Articular chondrocyte of knee joint (primary cell): ENCODE results near the gene CTXND1. TPM values are rescaled to one million over a fixed set of nuclear protein-coding genes. Genes with fewer than 3 reads are reported as not detected.

Experiments used
- total RNA-seq: library from RNA; depleted of rRNA; stranded (reverse); fragments of >200 nt; gene quantifications from 2 replicates; pipeline ENCODE4 v1.2.3, GENCODE V29; 2012

The CTXND1 gene
- not detected in 2 replicates for total RNA-seq

DNA sequence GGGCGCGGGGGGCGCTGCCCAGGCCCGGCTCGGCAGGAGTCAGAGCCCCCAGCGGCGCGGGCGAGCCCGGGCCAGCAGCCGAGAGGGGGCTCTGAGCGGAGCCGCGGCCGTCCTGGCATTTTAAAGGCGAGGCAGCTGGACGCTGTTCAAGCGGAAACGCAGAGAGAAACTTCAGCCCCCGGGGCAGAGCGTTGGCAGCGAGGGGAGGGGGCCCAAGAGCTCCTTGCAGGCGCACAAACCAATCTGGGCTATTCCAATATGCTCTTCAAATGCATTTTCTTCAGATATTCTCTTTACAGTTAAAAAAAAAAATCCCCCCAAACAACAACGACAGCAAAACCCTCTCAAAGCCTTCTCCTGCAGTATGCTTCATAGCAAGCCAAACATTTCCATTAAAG lies at the start of gene CTXND1:
Gene CTXND1, minus strand, starts transcription at position 93 of the 398 bp plus-strand sequence. CDS start 50,264 bp downstream, outside the sequence.

DNA sequence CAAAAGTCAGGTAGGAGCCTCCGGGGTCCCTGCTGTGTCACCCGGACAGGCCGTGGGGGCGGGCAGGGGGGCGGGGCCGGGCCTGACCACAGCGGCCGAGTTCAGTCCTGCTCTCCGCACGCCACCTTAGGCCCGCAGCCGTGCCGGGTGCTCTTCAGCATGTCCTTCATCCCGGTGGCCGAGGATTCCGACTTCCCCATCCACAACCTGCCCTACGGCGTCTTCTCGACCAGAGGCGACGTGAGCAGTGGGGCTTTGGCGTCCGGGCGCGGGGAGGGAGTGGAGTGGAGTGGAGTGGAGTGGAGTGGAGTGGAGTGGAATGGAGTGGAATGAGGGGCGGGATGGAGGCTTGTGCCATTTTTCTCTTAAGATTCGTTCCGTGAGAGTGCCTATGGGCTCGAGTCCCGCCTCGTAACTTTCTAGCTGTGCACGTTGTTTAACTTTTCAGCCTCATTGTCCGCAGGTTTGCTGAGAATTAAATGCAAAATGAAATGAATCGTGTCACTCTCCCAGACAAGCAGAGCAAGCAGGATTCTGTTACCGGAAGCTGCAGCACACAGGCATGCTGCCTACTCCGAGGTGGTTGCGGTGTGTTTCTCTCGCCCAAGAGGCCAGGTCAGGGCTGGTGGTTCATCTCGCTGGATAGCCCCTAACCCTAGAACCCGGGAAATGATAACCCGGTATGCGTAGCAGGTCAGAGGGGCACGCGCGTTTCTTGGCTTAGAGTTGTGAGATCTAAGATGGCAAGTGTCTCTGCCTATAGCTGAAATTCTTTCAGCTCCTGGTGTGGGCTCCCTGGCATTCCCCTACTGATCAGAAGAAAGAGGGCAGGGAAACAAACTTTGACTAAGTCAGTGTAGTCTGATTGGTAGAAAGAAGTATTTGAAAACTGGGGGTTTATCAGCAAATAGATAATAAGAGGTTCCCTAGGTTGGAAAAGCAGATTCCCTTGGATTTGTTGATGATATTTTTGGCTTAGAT lies 98.8 kb downstream of the CTXND1 start, which contains the start of gene FAH:
Gene FAH, plus strand, starts transcription at position 104 of the 981 bp plus-strand sequence. Its CDS starts 56 bp downstream, at position 160.

Other genes with a start within 250 kb of the CTXND1 start
- gene ZFAND6, start 192.5 kb downstream of the CTXND1 start, total RNA-seq: 105 and 130 TPM in 2 replicates
- 20.1 and 21.7 TPM in 2 replicates for gene FAH, start 99.2 kb downstream of the CTXND1 start, total RNA-seq
- gene ARNT2, start 152.2 kb upstream of the CTXND1 start, total RNA-seq: 18.3 and 21.4 TPM in 2 replicates